ENCODE data around the gene FCRL6.

Gene FCRL6

GRCh38 chr1:159800177-159800930 lies 1.8 kb upstream of the FCRL6 start:
- no peak for DNase-seq

- no peak for DNase-seq
Observed at GRCh38 chr1:159803956-159804689, 2.0 kb downstream of the FCRL6 start.

GRCh38 chr1:159804924-159805323 lies 2.8 kb downstream of the FCRL6 start:
- DNase-seq, result no peak

- DNase-seq, result no peak
Observed at GRCh38 chr1:159815926-159816325, 13.8 kb downstream of the FCRL6 start.

GRCh38 chr1:159817276-159818041 lies 15.3 kb downstream of the FCRL6 start:
- DNase-seq, result no peak

- no peak for DNase-seq
Observed at GRCh38 chr1:159821171-159821867, 19.2 kb downstream of the FCRL6 start.

GRCh38 chr1:159823406-159823805 lies 21.2 kb downstream of the FCRL6 start:
- no peak for DNase-seq

GRCh38 chr1:159825564-159825963 lies 23.4 kb downstream of the FCRL6 start:
- DNase-seq, result no peak

- peak; percentile 65 for DNase-seq
Observed at GRCh38 chr1:159826441-159827101, 24.4 kb downstream of the FCRL6 start, which contains the start of gene SLAMF8. Gene SLAMF8 (plus strand): TSS chr1:159826873. CDS start chr1:159826899, 26 bp downstream.

- DNase-seq, result no peak
Observed at GRCh38 chr1:159827102-159827490, 24.9 kb downstream of the FCRL6 start.

GRCh38 chr1:159827549-159827948 lies 25.4 kb downstream of the FCRL6 start:
- no peak for DNase-seq

GRCh38 chr1:159828176-159828575 lies 26.0 kb downstream of the FCRL6 start:
- no peak for DNase-seq

- DNase-seq, result no peak
Observed at GRCh38 chr1:159828581-159829272, 26.6 kb downstream of the FCRL6 start.

GRCh38 chr1:159829273-159829634 lies 27.1 kb downstream of the FCRL6 start:
- DNase-seq, result no peak

GRCh38 chr1:159829822-159830465 lies 27.8 kb downstream of the FCRL6 start:
- DNase-seq, result no peak

- no peak for DNase-seq
Observed at GRCh38 chr1:159830722-159831121, 28.6 kb downstream of the FCRL6 start.

- DNase-seq, result no peak
Observed at GRCh38 chr1:159831412-159832141, 29.4 kb downstream of the FCRL6 start.

GRCh38 chr1:159832309-159832708 lies 30.1 kb downstream of the FCRL6 start:
- DNase-seq, result no peak

GRCh38 chr1:159835356-159835755 lies 33.2 kb downstream of the FCRL6 start:
- DNase-seq, result no peak

GRCh38 chr1:159835862-159836525 lies 33.8 kb downstream of the FCRL6 start:
- no peak for DNase-seq
